Superior temporal gyrus (tissue), 1 donor: Measurements from ENCODE around the gene C1orf226.

Experiments used
- DNase-seq: peaks from one replicate; pipeline ENCODE4 v3.0.0-alpha.2; 2016; ENCODE audit errors: extremely low spot score

C1orf226 gene

DNA sequence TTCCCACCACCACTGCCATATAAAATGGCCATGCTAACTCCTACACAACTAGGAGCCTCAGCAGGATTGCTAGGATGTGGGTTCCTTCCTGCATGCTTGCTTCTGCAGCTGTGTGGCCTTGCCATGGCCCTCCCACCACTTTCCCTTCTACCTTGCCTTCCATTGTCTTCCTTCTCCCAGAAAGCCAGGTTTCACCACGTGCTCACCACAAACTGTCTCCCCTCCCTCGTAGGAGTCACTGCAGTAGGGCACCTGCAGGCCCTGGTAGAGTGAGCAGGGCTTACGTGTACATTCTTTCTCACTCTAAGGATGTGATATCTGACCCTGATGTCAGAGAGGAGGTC, 3.7 kb downstream of the C1orf226 start:
- no peak for DNase-seq

DNA sequence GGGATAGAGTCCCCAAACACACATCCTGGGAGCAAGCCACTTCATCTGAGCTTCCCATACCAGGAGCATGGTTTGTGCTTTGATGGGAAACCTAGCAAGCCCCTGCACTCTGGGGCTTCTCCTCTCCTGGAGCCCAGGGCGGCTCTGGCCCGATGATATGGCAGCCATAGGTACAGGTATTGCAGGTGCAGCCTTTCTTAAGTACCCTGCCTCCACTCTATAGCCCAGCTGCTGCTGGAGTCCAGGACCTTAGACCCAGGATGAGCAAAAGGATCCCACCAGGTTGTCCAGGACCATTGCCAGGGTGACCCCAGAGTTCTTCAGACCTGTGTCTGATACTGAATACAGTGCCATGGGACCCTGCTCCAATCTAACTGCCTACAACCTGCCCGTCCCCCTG, 4.2 kb downstream of the C1orf226 start:
- no peak for DNase-seq

DNA sequence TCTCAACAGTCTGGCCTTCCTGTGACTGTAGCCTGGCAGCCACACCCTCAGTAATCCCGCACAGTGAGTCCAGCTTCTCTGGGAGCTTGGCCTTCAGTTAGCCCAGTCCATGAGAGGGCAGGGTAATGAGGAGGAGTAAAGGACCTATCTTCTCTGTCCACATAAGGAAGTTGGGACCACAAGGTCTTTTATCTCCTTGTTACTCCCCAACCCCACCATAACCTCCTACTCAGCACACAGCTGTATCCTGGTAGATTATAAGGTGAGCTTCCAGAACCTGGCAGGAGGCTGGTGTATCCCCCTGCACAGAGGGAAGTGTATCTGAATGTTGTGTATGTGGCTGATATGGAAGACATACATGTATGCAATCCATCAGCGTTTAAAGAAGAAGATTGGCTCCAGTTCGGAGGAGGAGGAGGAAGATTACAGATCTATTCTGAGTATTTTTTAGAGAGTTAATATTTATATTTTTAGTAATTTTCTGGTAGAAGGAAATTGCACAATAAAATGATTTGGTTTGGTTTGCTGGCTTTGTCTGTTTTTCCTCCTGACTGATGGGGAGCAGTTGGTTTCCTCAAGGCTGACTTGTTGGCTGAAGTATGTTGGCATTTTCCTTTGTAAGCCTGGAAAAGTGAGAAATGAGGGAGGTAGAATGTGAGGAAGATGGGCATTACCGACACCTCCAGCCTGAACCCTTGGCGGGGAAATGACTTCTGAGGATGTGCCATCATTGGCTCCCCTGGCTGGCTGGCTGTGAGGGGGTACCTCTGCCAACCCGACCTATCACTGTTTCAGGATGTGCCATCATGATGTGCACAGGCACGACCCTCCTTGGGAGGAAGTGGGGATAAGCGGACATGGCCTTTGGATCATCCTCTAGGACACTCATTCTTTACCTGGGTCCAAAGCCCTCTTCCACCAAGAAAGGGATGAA, 5.0 kb downstream of the C1orf226 start:
- no peak for DNase-seq

DNA sequence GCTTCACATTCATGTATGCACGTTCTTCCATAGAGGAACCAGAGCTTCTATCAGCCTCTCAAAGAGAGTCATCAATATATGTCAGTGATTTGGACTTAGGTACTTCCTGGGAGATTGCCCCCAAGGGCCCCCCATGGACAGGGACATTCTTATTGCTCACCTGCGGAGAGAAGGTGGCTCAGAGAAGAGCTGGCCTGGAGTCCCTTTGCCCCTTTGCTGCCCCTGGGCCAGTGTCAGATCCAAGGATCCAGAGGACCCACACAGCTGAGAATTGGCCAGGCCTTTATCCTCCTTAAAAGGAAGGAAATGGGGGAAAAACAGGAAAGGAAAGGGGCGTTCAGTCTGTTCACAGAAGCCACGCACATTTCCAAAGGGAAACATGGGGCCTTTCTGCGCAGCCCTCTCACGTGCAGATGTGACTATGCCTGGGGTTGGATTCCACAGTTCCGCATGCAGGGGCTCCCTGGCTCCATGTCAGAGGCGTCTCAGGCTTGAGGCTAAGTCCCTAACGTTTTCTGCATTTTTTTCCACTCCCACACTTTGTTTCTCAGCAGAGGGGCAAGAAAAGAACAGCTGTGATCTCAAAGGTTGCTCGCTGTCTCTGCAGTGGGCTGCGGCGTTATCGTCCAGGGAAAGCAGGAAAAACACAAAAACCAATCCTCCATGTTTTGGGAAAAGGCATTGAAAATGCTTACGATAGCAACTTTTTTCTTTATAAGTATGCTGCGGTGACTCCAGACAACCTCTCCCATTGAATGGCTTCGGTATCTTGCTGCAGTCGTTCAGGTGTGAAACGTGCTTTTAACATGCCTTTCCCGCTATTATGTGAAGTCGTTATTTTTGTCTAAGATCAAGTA, 5.9 kb downstream of the C1orf226 start:
- no peak for DNase-seq

DNA sequence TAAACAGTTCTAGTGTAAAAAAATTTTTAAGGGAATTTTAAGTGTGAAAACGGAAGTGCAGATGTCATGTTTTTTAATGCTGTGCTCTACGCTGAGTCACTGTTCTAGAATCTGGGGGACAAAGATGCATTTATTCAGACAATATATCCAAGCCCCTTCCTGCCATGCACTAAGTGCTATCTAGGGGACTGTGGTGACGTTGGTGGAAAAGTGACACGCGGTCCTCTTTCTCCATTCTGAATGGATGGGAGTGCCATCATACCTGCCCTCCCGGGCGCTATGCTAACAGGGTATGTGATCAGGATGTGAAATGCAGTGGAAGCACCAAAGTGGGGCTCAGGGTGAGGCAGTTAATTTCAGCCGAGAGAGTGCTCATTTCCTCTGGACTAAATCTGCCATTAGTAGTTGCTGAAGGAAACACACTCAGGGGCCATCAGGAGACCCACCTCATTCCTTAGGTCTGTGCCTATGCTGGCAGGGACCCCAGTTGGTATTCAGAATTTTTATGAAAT, 6.6 kb downstream of the C1orf226 start:
- DNase-seq, result no peak

DNA sequence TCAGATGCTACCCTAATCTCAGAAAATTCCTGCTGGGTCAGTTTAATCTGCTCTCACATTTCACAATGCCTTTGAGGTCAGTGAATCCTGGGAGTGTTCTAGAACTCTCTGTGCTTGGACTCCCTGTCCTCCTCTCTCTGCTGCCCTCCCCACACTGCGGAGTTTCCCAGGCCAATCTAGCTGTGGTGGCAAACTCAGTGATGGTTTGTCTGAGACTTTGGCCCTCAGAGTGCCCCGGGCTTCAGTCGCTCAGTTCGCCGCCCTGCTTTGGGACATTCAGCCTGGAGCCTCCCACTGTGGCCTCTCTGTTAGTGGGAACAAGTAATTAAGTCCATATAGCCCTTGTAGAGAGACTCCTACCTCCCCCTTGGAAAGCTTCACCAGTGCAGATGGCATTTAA, 7.1 kb downstream of the C1orf226 start:
- no peak for DNase-seq

DNA sequence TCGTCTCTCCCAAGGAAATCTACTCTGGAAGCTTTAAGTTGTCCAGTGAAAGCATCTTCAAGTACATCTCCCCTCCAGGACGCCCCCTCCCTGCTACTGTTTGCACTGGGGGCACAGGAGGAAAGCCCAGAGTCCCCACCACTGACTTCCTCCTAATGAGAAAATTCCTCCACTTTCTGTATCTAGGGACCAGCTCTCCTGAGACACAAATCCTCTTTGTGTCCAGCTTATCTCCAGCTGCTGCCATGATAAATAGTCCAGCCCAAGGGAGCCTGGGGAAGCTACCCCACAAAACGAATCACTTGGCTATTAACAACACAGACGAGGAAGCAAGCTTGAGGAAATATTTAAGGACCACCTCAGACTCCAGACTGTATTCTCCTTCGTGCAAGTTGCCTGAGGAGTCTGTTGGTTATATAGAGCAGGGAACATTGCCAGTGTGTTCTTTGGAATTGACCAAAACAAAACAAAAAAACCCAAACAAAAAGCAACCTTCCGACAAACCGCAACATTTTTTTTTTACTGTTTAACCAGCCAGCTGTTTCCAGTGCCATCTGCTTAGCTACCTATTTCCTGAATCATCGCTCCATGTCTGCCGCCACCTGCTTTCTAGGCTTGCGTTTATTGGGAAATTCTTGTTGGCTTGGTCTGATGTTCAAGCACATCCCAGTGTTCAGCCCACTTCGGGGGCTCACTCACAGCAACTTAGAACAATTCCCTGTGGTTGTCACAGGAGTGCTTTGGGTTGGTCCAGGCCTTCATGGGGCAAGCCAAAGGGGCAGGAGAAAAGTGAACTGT, 7.7 kb downstream of the C1orf226 start:
- DNase-seq, result no peak

DNA sequence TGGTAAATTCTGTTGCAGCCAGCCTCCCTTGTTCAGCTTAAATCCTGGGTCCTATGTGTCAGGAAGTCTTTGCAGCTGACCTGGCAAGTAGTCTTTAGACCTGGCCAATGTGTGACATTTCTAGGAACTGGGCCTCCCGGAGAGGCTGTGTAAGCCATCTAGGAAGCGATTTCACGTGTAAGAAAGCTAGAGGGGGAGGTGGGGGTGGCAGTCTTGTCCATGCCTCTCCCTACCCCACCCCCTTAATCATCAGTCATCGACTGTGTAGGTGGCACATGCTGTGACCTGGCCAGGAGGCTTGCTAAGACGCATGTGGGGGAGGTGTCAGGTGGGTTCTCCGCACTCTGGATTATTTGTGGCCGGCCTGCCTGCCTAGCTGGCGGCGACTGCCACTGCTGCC, 8.4 kb downstream of the C1orf226 start:
- no peak for DNase-seq

DNA sequence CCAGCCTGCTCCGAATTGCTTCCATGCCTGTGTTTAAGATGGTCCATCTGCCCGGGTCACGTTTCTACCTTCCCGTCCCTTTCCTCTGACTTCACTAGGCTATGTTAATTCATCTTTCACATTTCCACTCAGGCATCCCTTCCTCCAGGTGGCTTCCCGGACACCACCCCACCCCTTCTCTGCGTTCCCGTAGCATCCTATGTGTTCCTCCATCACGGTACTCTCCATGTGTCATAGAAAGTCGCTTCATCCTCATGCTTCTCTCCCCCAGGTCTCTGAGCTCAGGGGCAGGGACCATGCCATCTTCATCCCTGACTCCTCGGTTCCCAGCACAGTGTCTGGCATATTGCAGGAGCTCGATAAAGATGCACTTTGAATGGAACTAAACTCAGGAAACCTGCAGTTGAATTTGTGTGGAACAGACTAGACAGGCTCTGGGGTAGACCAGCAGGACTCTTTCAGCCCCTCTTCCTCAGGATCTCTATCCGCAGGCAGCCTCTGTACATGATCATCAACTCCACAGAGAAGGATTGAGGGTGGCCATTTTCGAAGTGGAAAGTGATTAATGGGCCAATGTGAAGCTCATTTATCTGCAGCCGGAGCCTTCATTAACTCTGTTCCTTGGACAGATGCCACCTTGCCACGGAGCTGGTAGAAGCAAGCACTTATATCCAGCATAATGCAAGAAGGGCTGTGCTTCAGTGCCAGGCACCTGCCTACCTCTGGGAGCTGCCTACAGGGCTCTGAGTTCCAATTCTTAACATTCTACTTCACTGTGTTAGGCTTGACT, 9.1 kb downstream of the C1orf226 start:
- DNase-seq, result no peak

DNA sequence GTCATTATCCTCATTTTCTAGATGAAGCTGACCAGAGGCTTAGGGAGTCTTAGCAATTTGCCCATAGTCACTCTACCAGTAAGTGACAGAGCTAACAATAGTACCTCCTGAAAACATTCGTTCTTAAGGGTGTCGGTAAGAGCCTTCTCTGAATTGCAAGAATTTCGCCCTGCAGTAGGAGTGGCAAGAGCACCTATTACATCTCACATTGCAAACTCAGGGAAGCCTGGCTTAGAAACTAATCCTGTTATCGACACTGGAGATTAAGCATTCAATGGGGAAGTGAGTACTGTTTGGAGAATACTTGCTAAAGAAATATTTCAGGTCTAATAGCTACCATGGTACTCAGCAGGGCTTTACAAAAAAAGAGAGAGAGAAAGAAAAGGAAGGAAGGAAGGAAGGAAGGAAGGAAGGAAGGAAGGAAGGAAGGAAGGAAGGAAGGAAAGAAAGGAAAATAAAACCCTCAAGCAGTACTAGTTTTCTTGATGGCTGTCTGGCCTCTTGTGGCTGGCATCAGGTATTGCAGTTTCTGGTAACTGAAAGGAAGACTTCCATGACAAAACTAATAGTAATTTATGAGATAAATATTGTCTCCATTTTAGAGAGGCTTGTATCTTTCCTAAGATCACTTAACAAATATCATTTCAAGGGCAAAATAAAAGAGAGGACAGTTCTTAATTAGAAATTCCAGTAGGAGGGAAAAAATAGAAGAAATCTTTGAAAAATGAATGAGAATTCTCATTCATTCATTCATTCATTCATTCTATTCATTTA, 10.4 kb downstream of the C1orf226 start:
- DNase-seq, result peak; percentile 60

DNA sequence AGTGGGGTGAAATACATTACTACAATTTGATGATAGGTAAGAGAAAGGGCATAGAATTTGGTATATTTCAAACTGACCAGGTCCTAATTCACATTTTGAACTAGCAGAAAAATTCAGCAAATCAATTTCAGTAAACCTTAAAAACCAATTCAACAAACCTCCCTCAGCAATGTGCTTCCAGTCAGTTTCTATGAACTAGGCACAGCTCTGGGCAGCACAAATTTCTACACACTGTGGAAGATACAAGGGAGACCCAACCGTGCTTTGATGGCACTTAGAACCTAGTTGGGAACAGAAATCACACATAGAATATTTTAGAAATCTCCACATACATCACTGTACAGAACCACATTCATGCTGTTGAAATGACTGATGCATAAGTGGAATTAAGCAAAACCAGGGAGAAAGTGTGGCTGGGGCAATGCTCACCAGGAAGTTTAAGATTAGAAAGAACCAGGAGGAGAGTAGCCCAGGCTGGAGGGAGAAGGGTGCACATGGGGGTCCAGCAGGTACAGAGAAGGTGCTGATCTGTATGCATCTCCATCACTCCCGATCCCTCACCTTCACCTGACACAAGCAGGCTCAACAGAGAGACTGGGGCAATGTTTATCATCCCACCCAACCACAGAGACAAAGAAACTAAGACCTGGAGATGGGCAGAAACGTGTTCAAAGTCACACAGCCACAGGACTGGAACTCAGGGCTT, 14.8 kb downstream of the C1orf226 start:
- DNase-seq, result no peak

DNA sequence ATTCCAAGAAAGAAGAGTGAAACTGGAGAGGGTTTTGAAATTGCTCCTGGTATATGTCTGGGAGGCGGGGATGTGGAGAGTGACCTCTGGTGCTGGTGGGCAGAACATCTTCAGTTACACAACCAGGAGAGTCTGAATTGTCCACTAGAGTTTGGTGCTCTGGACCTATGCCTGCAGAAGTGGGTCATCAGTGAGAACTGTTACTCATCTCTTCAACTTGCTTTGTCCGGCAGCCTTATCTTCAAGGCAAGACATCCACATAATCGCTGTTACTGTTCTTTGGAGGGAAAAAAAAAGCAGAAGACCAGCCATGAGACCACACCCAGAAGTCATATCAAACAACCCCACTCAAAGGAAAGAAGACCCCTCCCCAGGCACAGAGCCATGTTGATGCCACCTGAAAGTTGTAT, 15.5 kb downstream of the C1orf226 start:
- DNase-seq, result no peak

DNA sequence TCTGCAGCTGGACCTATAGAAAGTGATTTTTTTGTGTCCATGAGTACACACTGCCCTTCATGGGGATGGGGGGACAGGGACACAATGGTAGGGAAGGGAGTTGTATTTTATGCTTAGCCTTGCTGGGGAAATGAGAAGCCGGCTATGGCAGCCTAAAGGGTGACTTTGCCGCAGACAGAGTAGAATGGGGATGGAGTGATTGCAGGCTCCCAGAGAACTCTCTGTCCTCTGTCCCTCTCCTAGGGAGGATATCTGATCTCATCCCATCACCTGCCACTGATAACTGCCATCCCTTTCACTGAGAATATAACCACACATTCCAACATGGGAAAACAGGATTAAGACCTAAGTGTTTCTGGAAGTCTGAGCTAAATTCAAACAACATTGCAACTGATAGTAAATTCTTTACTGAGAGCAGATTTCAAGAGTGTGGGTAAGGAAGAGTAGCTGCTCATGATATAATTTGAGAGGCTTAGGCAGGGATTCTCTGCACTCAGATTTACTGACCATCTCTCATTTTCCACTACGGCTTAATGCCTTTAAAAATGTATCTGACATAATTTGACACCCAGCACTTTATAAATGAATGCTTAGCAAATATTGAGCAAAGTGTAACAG, 16.5 kb downstream of the C1orf226 start:
- DNase-seq, result no peak

DNA sequence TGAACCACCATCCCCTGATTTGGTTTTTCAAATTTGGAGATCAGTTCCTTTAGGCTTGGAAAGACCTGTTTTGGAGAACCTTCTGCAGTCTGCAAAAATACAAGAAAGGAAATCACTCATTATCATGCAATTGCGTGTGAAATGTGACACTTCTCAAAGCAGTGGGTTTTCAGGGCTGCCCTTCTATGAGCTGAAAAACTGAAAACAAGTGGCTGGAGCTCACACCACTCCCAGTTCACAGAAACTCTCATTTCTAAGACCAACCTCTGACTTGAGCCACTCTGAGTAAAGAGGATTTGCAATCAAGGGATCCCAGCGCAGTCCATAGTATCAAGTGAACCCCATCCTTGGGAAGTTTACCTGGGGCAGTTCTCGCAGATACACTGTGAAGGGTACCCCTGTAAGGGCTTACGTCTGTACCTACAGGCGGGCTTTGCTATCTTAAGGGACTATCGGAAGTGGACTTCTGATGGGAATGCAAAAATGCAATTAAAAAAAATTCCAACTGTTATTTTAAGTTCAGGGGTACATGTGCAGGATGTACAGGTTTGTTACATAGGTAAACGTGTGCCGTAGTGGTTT, 17.6 kb downstream of the C1orf226 start:
- DNase-seq, result no peak

DNA sequence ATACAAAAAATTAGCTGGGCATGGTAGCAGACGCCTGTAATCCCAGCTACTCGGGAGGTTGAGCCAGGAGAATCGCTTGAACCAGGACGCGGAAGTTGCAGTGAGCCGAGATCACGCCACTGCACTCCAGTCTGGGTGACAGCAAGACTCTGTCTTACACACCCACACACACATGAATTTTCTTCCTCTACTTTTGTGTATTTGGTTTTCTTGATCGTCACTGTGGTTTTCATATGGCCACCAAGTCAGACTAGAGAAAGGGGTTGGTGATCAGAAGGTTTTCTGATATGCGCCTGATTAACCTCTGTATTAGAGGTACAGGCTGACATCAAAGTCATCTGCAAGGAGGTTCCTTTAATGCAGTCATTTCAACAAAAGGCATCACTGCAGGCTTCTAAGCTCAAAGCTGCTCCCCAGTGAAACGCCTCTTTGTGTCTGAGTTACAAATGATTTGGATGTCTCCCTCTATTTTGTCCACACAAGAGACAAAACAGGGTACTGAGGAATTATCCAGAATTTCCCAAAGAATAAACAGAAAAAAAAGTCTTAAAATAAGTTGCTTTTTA, 19.3 kb downstream of the C1orf226 start:
- DNase-seq, result no peak

DNA sequence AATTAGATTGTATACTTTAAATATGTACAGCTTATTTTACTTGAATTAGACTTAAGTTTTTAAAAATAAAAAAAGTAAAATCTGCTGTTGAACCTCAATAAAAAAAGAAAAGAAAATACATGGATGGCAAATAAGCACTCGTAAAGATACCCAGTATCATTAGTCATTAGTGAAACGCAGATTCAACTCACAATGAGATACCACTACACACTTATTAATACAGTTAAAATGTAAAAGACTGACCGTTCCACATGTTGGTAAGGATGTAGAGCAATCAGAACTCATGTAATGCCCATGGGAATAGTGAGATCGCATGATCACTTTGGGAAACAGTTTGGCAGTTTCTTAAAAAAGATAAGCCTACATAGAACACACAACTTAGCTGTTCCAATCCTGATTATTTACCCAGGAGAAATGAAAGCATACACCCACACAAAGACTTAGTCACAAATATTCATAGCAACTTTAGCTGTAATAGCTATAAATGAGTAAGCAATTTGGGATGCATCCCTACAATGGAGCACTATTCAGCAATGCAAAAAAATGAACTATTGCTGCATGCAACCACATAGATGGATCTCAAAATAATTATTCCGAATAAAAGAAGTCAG, 23.1 kb downstream of the C1orf226 start:
- DNase-seq, result no peak

DNA sequence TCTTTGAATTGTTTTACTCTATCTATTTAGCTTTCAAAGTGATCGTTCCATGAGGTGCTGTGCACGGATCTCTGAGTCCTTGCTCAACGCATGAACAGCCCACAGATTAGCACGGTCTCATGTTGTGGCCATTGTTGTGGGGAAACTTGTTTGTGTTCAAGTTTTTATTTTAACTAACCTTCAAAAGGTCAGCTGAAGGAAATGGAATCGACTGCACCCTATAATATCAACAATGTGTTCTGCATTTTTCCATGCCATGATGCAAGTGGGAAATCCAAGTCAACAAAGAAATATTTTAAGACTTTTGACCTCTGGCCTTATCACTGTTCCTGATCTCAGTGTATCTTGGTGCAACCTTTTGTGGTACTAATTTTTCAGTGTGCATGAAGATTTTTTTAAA, 24.3 kb downstream of the C1orf226 start:
- DNase-seq, result no peak

DNA sequence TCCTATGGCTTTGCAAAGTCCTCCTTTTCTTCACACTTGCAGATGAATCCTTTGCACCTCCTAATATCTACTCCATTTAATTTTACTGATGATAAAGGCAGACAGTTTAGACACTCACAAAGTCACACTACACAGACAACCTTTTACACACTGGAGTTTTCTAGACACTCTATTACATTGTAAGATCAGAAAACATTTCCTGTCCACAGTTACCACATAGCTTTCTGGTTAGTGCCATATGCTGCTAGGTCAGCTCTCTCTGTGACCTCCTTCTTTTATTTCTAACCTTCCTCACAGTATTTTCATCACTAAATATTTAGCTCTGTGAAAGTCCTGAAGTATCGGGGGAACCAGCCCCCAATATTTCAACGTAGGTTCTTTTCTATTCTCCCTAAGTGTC, 25.3 kb downstream of the C1orf226 start:
- DNase-seq, result no peak
